Activated T-cell treated with anti-CD3 and anti-CD28 coated beads, Interleukin-2, amount 50 U/mL, for 1 hour (primary cell): Measurements from ENCODE around the gene PSMB5.
A peak's percentile ranks its signal among the peaks of the same experiment; 100 is the strongest.

ENCODE experiments used
- DNase-seq: peaks from one replicate; pipeline ENCODE4 v3.0.0-alpha.2; 2020

Gene PSMB5

GRCh38 chr14:23034498-23035302, at the start of gene PSMB5:
Gene PSMB5 (minus strand): TSS chr14:23034900. CDS start chr14:23034881, 19 bp downstream.
- DNase-seq = peak; percentile 80

- DNase-seq = no peak
Measured at GRCh38 chr14:23080474-23080873, 45.8 kb upstream of the PSMB5 start.

GRCh38 chr14:23079716-23080115, 45.0 kb upstream of the PSMB5 start:
- DNase-seq = no peak

- DNase-seq = no peak
Measured at GRCh38 chr14:23078692-23079116, 44.0 kb upstream of the PSMB5 start.

GRCh38 chr14:23077962-23078361, 43.3 kb upstream of the PSMB5 start:
- no peak for DNase-seq

- DNase-seq = no peak
Measured at GRCh38 chr14:23076785-23077408, 42.2 kb upstream of the PSMB5 start.

GRCh38 chr14:23074906-23075305, 40.2 kb upstream of the PSMB5 start:
- DNase-seq = no peak

GRCh38 chr14:23071921-23072539, 37.3 kb upstream of the PSMB5 start:
- no peak for DNase-seq

GRCh38 chr14:23071244-23071920, 36.7 kb upstream of the PSMB5 start:
- DNase-seq = peak; percentile 76

- no peak for DNase-seq
Measured at GRCh38 chr14:23070262-23071129, 35.8 kb upstream of the PSMB5 start.

GRCh38 chr14:23069413-23069806, 34.7 kb upstream of the PSMB5 start:
- DNase-seq = no peak

- DNase-seq = peak; percentile 66
Measured at GRCh38 chr14:23068789-23069412, 34.2 kb upstream of the PSMB5 start.

GRCh38 chr14:23067847-23068788, 33.4 kb upstream of the PSMB5 start:
- DNase-seq = no peak

- DNase-seq = no peak
Measured at GRCh38 chr14:23066855-23067744, 32.4 kb upstream of the PSMB5 start.

GRCh38 chr14:23066368-23066767, 31.7 kb upstream of the PSMB5 start:
- no peak for DNase-seq

- no peak for DNase-seq
Measured at GRCh38 chr14:23063601-23064000, 28.9 kb upstream of the PSMB5 start.

GRCh38 chr14:23062002-23062401, 27.3 kb upstream of the PSMB5 start:
- DNase-seq = no peak

GRCh38 chr14:23060536-23061260, 26.0 kb upstream of the PSMB5 start:
- DNase-seq = no peak
